SKM-1 treated with dmso at 0.1 percent for 144 hours (cell line): ENCODE measurements around the gene GASK1B.

Source experiments
- DNase-seq: peaks from one replicate; lab custom pipeline; 2025; ENCODE audit not compliant: unreplicated experiment; lab: John Stamatoyannopoulos, UW

GASK1B gene

DNA sequence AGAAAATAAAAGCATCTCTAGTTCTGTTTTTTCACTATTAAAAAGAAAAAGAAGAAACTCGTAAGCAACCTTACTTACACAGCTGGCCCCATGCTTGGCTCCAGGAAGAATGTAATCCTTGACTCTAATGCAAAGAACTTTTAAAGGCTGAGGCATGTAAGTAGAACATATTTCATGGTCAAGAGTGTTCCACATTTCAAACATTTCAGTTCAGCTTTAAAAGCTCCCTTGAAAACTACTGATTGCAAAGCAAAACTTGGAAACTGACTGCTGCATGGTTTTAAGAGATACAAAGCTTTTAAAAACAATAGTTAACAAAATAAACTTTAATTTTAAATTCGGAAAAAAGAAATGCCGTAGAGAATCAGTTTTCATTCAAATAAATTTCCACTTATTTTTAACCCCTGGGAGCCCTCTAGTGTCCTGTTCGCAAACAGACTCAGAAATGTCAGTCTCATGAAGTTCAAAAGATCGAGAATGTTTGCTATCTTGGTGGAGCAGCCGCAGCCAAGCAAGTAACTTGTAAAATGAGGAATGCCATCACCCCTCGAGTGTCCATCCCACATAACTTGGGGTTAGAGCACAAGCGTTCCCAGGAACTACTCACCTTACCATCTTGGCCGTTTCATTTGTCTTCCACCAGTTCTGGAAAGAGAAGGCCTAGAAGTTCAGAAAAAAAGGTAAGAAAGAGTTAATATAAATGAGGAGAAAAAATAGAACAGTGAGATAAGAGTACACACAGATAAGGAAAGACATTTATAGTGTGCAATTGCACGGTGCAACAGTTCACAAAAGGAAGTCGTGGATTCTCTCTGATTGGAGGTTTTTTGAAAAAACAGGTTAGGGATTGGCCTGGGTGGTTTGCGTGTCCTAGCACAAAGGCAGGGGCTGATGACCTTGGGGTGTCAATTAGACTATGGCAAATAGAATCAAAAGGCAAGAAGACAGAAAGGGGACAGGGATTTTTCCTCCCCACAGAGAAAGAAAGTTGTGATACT lies at the start of gene GASK1B:
Gene GASK1B, minus strand, starts transcription at position 765 of the 998 bp plus-strand sequence. CDS start 1,650 bp downstream, outside the sequence.
- DNase-seq = peak; percentile 27

DNA sequence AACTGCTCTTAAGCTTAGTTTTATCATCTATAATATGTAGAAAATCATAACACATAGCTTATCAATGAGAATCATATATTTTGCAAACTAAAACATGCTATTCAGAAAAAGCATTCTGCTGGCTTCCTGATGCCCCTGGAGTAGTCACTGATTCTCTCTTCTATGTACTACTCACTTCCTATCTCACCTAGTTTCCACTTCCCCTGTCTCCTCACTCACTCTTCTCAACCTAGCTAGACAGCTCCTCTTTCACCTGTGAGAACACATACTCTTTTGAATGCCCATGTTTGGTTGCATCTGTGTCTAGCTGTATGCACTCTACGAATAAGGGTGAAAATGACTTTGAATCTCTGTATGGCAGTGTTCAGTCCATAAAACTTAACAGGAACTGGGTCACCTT lies 46.8 kb upstream of the GASK1B start:
- DNase-seq = no peak

DNA sequence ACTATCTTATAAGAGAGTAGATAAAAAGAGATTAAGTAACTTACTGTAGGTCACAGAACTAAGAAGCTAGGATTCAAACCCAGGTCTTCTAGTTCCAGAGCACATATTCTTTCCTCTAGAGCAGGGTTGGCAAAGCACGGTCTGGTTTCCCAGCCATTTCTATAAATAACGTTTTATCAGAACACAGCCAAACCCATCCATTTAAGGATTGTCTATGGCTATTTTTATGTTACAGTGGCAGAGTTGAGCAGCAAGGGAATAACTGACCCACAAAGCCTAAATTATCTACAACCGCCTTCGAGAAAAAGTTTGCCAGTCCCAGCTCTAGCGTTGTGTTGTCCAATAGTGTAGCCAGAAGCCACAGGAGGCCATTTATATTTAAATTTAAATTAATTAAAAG lies 44.9 kb upstream of the GASK1B start:
- no peak for DNase-seq

DNA sequence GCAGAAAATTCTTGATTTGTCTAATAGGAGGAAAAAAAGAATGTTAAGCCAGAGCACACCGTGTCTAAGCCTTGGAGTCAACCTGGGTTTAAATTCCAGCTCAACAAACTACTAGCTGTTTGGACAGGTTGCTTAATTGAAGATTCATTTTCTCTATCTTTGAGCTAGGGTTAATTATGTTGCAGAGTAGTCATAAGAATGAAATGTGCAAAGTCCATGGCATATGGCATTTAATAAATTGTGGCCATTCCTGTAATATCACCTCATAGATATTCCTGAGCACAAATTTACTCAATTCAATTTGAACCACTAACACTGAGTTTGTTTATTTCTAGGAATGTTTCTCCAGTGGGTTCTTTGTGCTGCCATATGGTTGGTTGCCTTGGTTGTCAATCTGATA lies 42.0 kb upstream of the GASK1B start:
- no peak for DNase-seq

DNA sequence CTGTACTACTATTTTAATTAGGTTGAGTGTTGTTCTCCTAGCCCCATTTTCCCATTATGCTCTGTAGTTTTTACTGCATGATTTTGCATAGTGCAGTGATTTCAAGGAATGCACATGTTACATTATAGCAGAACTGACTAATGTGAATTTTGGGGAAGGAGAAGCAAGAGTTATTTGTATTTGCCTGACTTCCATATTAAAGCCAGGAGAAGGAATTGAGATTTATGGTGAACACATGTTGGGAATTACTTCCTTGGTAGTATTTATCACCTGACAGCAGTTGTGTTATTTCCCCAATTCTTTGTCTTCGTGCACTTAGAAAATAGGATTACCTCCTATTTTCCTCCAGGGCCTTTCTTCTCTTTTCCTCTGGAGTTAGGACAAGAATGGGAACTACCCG lies 40.6 kb upstream of the GASK1B start:
- DNase-seq = no peak

DNA sequence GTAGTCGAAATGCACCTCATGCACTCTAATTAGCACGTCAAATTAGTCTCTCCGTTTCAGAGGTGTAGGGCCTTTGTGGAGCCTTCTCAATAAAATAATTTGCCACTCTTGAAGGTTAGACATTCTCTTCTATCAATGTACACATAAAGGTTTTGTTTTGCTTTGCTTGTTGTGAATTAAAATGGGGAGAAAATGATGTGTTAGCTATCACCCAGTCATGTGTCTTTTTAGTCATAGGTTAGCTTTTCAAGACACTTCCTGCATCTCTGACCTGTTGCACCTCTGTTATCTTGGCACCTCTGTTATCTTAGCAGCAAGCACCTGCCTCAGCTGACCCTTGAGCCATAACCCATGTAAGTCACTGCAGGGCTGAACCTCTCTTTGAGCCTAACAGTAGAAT lies 38.4 kb upstream of the GASK1B start:
- peak; percentile 11 for DNase-seq

DNA sequence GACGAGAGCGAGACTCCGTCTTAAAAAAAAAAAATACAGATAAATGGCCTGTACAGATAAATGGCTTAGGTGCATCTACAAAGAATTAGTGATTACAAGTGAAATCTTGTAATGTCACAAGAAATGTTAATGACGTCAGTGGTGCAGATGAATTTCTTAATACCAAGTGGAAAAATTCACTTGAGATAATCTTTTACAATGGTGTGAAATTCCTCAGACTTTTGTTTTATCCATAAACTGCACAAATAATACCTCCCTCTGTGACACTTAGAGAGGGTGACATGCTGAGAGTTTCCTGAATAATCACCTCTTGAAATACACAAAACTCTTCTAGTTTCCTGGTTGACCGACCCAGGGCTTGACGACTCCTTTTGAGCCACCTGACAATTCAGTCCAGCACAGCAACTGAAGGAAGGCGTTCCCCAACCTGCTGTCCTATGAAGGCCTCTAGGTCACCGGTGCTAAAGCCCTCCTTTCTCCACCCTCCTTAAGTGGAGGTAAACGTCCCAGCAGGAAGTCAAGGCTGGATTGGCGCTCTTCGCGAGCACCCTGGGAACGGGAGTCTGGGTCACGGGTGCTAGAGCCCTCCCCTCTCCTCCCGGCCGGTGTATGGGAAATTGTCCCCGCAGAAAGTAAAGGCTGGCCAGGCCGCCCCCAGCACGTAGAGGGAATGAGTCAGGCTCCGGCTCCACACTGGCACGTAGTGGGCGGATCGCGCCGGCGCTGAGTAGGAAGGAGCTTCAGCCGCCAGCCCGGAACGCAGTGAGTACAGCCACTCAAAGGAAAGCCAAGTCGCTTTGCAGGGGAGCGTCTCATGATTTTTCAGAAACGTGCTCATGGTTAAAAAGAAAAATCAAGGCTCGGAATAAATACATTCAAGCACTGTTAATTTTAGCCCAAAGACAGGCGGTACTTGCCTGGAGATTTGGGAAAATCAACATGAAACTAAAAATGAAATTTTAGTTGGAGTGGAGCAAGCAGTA lies 37.3 kb upstream of the GASK1B start, which contains the start of gene TMEM144:
Gene TMEM144, plus strand, starts transcription at position 662 of the 983 bp plus-strand sequence. CDS start 2,182 bp downstream, outside the sequence.
- DNase-seq = peak; percentile 79

GRCh38 chr4:158208963-158209640 lies 36.3 kb upstream of the GASK1B start:
- peak; percentile 91 for DNase-seq

GRCh38 chr4:158203929-158204328 lies 31.1 kb upstream of the GASK1B start:
- DNase-seq = no peak

- DNase-seq = no peak
Measured at GRCh38 chr4:158203436-158203835, 30.6 kb upstream of the GASK1B start.

- no peak for DNase-seq
Measured at GRCh38 chr4:158202481-158202880, 29.7 kb upstream of the GASK1B start.

DNA sequence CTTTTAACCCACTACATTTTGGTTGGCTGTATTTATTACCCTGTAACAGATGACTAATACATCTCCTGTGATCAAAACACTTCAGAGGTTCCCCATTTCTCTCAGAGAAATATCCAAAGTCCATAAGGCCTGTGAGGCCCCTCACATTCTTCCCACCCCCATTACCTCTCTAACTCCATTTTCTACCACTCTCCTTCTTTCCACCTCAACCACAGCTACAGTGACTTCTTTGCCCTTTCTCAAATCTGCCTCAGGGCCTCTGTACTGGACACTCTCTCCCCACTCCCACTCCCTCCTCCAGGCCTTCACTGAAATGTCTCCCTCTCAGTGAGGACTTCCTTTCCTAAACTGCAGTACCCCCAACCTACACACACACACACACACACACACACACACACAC lies 29.1 kb upstream of the GASK1B start:
- no peak for DNase-seq

DNA sequence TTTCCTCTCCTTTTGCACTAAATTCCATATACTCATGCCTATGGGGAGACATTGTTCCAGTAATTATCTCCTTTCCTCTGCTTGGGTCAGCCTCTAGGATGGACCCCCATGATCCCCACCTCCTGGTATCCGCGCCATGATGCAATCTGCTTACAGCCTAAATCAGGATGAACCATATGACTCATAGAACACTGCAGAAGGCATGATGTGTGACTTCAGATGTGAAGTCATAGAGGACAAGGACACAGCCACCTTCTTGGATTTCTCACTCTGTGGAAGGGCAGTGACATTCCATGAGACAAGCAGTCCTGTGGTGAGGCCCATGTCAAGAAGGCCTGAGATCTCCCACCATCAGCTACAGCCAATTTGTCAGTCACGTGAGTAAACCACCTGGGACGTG lies 28.5 kb upstream of the GASK1B start:
- DNase-seq = no peak

GRCh38 chr4:158200214-158200613 lies 27.4 kb upstream of the GASK1B start:
- DNase-seq = no peak

GRCh38 chr4:158197194-158197776 lies 24.5 kb upstream of the GASK1B start:
- no peak for DNase-seq

GRCh38 chr4:158195297-158195696 lies 22.5 kb upstream of the GASK1B start:
- DNase-seq = no peak

GRCh38 chr4:158193171-158193749 lies 20.4 kb upstream of the GASK1B start:
- DNase-seq = peak; percentile 38

GRCh38 chr4:158192439-158193158 lies 19.8 kb upstream of the GASK1B start:
- DNase-seq = no peak

GRCh38 chr4:158190718-158191117 lies 17.9 kb upstream of the GASK1B start:
- DNase-seq = no peak
